HG02973 (cell line): ENCODE data around the gene TEX55.
"Not testable (repeated sequence)": the region's sequence is repeated elsewhere in the genome, so short reads cannot be mapped to it uniquely, and the experiment has no call there.

ENCODE experiments used
- ATAC-seq: cut with Tn5 transposase; IDR thresholded peaks from one replicate; pipeline ENCODE4 v1.9.1; 2021; ENCODE audit warnings: moderate library complexity; ENCODE audit not compliant: unreplicated experiment

Gene TEX55

GRCh38 chr3:119145500-119146167 is at the start of gene TEX55:
Gene TEX55, plus strand, starts transcription at chr3:119146165. Its CDS starts 25 bp downstream, at chr3:119146190.
- ATAC-seq, result no peak

DNA sequence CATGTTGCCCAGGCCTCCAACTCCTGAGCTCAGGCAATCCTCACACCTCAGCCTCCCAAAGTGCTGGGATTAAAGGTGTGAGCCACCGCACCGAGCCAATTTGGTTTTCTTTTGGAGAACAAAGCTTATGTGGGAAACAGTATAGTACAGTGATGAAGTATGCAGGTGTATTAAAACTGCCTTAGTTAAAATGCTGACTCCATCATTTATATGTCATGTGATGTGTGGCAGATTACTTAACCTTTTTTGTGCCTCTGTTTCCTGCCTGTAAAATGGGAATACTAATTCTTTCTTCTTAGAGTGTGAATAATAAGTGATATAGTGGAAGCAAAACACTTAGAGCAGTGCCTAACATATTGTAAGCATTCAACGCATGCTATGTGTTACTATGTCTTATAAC is 48.0 kb upstream of the TEX55 start:
- no peak for ATAC-seq

GRCh38 chr3:119098619-119099222 is 47.2 kb upstream of the TEX55 start:
- no peak for ATAC-seq

DNA sequence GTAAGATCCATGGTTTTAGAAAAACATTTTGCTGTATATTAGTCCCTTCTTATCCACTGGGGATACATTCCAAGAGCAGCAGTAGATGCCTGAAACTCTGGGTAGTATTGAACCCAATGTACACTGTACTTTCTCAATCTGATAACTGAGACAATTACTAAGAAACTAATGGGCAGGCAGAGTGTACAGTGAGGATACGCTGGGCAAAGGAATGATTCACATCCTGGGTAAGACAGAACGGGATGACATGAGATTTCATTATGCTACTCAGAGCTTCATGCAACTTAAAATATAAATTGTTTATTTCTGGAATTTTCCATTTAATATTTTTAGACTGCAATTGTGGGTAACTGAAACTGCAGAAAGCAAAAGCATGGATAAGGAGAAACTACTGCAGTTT is 46.2 kb upstream of the TEX55 start:
- no peak for ATAC-seq

GRCh38 chr3:119104031-119104430 is 41.9 kb upstream of the TEX55 start:
- ATAC-seq, result no peak

DNA sequence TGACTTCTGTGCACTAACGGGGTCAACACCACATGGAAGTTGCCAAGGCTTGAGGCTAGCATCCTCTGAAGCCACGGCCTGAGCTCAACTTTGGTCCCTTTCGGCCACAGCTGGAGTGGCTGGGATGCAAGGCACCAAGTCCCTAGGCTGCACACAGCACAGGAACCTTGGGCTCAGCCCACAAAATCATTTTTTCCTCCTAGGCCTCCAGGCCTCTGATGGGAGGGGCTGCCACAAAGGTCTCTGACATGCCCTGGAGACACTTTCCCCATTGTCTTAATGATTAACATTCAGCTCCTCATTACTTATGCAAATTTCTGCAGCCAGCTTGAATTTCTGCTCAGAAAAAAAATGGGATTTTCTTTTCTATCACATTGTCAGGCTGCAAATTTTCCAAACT is 27.6 kb upstream of the TEX55 start:
- ATAC-seq, result not testable (repeated sequence)

- no peak for ATAC-seq
Observed at GRCh38 chr3:119120480-119120879, 25.5 kb upstream of the TEX55 start.

- no peak for ATAC-seq
Observed at GRCh38 chr3:119122350-119122749, 23.6 kb upstream of the TEX55 start.

DNA sequence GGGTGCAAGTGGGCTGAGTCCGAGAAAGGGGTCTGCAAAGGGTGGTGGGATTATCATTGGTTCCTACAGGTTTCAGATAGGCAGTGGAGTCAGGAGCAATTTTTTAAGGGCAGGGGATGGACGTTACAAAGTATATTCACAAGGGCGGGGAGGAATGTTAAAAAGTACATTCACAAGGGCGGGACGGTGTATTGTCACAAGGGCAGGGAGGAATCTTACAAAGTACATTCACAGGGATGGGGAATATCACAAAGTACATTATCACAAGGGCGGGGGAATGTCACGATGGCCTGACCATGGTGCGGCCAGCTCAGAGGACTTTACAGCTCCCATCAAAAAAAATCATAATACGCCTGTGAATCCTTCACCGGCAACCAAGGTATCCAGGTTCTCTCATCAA is 20.6 kb upstream of the TEX55 start:
- ATAC-seq, result no peak

DNA sequence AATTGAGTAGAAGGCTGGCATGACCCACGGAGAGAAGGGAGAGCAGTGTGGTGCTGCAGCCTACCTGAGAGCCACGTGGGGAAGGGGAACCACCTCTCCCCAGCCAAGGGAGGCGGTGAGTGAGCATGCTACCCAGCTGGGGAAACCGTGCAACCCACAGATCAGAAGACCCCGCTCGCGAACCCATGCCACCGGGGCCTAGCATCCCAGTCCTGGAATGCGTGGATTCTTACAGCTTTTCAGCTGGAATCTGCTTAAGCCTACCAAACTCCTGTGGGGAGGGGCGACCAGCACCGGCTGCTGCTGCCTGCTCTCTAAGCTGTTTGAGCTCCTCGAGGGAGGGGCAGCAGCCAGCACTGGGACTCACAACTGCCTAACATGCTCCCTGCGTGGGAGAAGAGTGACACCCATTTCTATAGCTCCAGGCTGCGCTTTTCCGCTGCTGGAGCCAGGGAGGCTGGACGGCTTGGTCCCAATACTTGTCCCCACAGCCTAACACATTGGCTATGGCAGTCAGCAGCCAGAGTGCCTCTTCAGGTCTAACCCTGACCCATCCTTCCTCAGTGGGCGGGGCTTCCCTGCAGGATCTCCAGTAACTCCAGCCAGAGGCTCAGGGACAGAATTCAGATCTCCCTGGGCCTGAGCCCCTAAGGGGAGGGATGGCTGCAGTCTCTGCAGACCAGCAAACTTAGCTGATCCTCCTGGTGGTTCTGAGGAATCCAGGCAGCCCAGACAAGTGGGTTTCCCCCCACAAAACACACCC is 20.0 kb upstream of the TEX55 start:
- ATAC-seq, result no peak

- ATAC-seq, result not testable (repeated sequence)
Observed at GRCh38 chr3:119130291-119130690, 15.7 kb upstream of the TEX55 start.

DNA sequence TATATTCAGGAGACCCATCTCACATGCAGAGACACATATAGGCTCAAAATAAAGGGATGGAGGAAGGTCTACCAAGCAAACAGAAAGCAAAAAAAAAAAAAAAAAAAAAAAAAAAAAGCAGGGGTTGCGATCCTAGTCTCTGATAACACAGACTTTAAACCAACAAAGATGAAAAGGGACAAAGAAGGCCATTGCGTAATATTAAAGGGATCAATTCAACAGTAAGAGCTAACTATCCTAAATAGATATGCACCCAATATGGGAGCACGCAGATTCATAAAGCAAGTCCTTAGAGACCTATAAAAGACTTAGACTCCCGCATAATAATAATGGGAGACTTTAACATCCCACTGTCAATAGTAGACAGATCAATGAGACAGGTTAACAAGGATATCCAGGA is 13.7 kb upstream of the TEX55 start:
- not testable (repeated sequence) for ATAC-seq

- ATAC-seq, result not testable (repeated sequence)
Observed at GRCh38 chr3:119139360-119139759, 6.6 kb upstream of the TEX55 start.

DNA sequence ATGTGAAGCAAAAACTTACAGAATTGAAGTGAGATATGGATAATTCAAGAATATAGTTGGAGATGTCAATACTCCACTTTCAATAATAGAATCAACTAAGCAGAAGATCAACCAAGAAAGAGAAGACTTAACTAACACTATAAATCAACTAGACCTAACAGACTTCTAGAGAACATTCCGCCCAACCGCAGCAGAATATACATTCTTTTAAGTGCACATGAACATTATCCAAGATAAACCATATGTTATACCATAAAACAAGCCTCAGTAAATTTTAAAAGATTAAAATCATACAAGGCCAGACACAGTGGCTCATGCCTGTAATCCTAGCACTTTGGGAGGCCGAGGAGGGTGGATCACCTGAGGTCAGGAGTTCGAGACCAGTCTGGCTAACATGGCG is 5.5 kb upstream of the TEX55 start:
- ATAC-seq, result no peak

- ATAC-seq, result no peak
Observed at GRCh38 chr3:119145128-119145499, 851 bp upstream of the TEX55 start.

DNA sequence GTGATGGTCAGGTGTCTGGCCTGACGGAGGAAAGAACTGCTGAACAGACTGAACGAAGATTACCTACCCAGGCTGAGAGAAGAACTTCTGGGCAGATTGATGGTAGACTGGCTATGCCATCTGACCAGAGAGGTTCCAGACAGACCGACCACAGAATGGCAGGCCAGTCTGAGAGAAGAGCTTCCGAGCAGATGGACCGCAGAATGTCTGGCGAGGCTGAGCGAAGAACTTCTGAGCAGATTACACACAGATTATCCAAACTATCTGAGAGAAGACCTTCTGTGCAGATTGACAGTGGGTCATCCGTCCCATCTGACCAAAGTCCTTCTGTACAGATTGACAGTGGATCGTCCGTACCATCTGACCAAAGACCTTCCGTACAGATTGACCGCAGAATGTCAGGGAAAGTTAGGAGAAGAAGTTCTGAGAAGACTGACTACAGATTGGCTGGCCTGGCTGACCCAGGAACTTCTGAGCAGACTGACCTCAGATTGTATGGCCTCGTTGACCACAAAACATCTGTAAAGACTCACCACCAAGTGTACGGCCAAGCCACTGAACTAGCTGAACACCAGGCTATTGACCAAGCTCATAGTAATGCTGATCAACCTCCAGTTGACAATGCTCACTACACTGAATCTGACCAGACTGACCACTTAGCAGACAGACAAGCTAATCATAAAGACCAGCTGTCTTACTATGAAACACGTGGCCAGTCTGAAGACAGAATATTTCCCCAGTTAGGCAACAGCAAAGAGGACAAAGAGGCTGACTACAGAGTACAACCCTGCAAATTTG is 812 bp downstream of the TEX55 start:
- no peak for ATAC-seq

DNA sequence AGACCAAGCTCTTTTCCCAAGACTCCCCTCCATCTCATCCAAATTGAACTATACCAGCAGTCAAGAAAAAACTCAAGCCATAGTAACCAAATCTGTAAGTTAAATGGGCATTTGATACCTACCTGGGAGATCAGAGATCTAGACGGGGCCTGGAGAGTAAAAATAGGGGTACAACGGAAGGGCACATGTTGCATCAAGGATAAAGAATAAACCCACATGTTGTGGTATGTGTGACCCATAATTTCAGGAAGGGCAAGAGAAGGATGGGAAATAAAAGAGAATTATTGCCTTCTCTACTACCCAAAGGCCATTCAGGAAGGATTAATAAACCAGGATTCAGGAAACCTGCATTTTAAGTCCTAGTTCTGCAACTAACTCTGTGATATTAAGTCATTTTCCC is 1.5 kb downstream of the TEX55 start:
- ATAC-seq, result no peak

- ATAC-seq, result no peak
Observed at GRCh38 chr3:119148493-119149180, 2.7 kb downstream of the TEX55 start.

DNA sequence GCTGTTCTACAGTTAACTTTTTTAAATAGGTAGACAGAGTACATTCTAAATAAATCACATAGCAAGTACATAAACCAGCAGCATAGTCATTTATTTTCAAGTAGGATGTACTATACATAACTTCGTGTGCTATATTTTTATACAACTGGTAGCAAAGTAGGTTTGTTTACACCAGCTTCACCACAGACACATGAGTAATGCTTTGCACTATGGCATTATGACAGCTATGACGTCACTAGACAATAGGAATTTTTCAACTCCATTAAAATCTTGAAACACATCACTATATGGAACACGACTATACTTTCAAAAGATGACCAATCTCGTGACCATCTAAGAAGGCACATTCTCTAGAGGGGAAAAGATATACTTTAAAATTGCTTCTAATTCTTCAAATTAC is 3.5 kb downstream of the TEX55 start:
- no peak for ATAC-seq

DNA sequence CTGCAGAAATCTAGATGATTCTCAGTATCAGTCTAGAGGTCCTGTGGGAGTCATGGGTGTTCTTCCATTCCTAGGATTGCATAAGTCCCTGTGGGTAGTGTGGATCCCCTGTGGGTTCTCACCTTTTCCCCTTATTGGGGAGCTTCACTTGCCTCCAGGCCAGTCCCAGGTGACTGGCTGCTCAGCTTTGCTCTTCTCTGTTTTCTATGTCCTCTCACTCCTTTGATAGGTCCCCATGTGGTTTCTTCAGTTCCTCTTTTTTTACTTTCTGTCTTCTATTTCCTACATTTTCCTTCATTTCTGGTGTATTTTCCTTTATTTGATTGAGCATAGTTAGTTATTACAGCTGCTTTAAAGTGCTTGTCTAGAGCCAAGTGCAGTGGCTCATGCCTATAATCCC is 10.9 kb downstream of the TEX55 start:
- no peak for ATAC-seq

GRCh38 chr3:119157971-119158370 is 12.0 kb downstream of the TEX55 start:
- no peak for ATAC-seq
